NOMO-1 treated with dmso at 0.1 percent for 144 hours (cell line): ENCODE results near the gene NMNAT3.

Source experiments
- DNase-seq: peaks from one replicate; lab custom pipeline; 2025; ENCODE audit not compliant: unreplicated experiment; lab: John Stamatoyannopoulos, UW

Gene NMNAT3

DNA sequence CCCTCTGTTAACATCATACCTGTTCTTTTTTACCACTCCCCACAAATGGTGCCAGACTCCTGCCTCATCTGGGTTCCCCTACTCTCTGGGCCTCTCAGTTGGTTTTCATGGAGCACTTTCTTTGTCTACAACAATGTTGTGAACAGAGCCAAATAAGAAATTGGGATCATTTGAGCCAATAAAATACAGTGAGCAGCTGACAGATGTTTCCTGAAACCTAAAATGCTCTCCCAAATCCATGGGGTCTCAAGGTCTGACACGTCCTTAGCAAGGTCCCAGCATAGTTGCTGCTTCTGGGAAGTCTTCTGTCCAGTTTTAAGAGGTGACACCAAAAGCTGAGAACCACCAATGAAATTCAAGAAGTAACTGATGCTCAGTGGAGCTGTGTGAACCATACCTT is 1.7 kb downstream of the NMNAT3 start:
- DNase-seq, result no peak

DNA sequence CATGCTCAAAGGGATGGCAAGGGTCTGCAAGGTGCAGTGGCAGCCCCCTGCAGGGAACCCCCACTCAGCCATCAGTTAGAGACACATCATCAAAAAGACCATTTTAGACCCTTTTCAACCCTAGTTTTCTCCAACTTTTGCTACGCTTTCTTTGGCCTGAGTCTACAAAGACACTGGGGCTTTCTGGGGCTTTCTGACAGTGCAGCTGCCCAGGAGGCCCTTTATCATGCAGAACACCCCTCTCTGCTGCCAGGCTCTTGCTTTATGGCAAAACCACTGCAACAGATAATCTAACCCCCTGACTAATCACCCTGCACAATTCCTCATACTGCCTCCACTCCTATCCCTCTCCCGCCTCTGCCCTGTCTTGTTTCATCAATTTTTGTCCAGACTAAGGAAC is 2.4 kb downstream of the NMNAT3 start:
- no peak for DNase-seq

DNA sequence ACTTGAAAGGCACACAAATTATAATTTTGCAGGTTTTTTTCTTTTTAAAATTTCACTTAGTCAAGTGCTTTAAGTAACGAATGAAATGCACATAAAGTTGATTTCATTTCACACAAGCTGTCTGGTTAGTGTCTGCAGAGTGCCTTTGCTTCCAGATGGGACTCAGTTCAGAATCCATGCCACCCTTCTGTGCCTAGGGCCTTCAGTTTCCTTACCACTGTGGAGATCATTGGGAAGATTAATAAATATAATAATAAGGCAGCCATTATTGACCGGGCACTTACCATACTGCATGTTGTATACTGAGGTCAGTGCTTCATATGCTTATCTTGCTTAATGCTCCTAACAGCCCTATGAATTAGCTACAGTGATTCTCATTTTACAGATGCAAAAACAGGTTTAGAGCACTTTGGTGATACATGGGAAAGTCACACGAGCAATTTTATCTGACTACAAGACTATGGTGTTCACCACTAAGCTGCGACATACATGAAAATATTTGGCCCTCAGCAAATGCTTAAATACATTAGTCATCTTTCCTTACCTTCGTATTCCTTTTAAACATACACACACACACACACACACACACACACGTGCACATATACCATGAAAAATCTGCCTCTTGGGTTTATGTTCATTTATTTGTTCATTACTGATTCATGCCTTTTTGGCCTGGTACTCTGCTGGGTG is 3.1 kb downstream of the NMNAT3 start:
- no peak for DNase-seq

DNA sequence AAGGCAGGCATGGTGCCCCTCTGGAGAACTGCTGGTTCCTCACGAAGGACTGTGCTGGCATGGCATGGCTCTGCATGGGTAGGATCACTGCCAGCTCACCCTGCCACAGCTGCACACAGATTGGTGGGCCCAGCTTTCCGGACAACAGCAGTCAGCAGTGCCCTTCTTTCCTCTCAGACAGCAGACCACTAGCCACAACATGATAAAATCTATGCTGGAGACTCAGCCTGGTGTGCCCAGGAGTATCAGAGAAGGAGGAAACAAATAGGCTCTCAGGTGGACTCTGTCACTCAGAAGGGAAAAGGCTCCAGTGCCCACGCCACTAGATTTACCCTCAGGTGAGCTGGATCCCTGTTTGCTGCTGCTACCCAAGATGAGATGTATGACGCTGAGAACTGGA is 4.9 kb downstream of the NMNAT3 start:
- DNase-seq, result no peak

DNA sequence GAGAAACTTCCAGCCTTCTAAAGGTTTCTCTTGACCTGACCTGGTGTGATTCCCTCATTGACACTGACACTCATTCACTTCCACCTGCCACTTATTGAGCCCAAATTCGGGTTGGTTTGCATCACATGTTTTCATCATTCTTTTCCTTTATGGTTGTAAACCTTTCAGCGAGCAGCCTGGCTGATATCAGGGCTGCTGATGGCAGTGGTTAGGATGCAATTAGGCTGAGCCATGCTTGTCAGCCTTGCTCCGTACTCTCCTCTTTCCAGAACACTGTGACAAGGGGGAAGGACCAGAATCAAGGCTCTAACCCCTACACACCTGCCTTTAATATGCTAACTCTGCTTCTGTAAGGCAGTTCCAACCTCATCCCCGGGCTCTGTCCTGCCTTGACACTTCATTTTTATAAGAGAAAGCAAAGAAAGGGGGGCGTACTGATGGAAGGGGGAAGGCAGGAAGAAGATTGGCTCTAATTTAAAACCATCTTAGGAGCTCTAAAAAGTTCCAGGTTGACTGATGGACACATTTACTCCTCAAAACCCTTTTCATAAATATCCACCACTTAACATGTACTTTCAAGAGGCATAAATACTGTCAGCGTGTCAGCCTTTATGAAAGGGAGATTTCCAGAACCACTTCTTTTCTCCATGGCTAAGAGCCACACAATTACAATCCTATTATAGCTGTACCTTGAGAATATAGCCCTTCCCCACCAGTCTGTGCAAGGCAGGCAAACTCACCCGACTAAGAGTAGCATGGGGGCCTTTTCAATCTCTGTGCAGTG is 5.7 kb downstream of the NMNAT3 start:
- DNase-seq, result no peak

DNA sequence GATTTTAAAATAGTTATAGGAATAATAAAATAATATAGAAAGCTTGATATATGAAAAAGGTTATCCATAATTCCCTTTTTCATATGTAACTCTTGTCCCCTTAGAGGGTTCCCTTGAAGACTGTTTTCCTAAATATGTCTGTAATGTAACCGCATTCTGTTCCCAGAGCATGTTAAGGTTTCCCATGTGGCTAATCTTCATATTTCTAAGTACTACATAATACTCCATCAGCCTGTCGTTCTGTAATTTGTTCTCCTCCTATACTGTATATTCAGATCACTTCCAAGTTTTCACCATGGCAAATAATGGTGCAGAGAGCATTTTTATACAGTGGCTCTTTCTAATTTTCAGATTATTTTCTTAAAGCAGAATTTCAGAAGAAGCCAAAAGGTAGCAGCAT is 6.7 kb downstream of the NMNAT3 start:
- no peak for DNase-seq

DNA sequence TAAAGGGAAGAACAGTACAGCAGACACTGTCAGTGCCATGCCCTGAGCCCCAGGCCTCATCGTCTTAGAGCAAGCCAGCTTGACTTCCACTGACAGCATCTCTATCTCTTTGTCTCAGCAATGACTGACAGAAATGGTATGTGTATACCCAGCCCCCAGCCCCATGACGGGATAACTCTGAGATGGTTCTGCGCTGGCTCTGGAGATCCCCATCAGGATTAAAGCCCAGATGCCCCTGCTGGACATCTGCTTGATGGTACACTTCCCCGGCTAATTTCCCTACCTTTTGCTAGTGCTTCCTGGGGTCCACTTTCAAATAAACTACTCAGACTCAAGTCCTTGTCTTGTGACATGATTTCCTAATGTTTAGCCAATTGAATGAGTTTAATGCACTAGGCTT is 7.6 kb downstream of the NMNAT3 start:
- no peak for DNase-seq

DNA sequence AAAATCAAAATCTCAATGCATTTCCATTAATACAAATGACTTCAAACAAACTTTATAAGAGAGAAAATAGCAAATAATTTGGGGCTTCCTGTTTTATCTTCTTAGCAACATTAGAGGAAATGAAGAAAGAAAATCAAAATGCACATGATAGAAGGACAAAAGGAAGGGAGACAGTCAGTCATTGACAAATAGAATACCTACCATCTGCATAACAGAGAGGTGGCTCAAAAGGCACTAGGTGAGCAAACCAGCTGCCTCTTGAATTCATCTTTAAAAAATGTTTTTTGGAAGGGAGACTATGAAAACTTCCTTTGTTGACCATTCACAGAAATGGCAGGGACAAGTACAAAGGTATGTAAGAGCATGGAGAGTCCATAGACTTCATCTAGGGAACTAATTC is 9.4 kb downstream of the NMNAT3 start:
- DNase-seq, result no peak

DNA sequence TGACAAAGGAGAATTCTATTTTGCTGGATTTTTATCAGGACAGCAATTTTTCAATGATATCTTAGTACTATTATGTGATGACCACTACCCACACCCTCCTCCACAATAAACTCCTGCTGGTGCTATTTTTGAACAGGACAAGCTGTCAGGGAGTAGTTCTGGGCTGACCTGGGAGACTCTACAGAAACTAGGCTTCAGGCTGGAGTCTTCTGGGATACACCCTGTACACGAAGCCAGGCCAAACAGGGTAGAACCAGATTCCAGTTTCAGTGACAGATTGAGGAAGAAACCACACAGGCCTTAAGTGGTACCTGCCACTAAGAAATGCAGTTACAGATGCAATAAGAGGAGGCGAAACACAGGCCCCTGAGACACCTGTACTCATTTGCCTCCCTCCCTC is 12.8 kb downstream of the NMNAT3 start:
- DNase-seq, result no peak

DNA sequence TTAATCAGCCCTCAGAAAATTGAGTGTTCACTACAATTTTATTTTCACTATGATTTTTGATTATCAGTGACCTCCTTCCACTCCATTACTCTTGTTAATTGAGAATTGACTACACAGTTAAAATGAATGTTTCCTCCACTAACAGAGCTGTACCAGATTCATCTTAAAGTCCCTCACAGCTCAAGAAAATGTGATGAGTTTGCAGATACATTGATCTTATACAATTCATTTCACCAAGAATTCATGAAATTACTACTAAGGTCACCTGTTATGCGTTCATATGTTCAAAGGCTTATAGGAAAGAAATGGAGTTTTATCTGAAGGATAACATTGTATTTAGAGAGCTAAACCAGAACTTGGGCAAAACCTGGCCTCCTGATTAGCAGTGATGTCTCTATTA is 17.5 kb downstream of the NMNAT3 start:
- no peak for DNase-seq

DNA sequence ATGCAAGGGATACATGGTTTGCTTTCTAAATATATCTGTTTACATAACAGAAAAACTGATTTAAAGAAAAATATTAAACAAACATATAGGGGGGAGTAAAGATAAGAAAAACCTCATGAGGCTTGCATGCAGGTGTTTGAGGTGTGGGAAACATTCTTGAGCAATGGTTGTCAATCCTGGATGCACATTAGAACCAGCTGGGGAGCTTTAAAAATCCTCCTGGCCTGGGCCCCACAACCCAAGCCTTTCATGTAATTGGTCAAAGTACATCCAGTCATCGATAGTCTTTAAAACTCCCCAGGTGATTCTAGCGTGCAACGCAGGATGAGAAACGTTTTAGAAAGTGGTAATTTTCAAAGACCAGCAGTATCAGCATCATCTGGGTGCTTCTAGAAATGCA is 18.3 kb downstream of the NMNAT3 start:
- DNase-seq, result no peak

DNA sequence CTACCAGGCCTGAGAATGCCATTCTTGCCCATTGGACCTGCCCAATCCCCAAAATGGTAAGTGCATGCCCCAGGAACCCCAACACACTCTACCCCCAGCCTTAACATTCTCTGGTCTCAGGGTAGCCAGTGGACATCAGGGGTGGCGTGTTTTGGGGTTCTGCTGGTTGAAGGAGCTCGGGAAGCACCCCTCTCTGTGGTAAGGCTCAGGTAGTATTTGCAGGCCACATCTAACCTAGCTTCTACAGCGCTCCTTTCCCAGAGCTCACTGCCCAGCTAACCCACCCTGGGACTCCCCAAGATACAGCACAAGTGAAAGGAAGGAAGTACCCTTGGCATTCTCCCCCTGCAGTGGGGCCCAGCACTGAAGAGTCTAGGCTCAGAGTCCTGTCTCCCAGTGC is 19.8 kb downstream of the NMNAT3 start:
- no peak for DNase-seq

DNA sequence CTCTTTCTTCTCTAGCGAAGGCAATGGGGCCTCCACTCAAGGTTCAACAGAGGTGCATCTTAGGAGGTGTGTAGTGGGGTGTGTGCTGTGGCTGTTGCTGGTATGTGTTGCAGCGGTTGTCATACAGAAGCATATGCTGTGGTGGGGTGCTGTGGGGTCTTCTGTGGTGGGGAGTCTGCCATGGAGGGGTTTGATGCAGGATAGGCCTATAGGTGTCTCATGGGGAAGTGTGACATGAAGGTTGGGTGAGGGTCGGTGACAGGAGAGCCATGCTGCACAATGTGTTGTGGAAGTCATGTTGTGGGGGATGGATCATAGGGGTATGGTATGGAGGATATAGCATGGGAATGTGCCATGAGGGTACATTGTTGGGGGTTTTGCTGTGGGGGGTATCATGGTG is 20.3 kb downstream of the NMNAT3 start:
- DNase-seq, result no peak

DNA sequence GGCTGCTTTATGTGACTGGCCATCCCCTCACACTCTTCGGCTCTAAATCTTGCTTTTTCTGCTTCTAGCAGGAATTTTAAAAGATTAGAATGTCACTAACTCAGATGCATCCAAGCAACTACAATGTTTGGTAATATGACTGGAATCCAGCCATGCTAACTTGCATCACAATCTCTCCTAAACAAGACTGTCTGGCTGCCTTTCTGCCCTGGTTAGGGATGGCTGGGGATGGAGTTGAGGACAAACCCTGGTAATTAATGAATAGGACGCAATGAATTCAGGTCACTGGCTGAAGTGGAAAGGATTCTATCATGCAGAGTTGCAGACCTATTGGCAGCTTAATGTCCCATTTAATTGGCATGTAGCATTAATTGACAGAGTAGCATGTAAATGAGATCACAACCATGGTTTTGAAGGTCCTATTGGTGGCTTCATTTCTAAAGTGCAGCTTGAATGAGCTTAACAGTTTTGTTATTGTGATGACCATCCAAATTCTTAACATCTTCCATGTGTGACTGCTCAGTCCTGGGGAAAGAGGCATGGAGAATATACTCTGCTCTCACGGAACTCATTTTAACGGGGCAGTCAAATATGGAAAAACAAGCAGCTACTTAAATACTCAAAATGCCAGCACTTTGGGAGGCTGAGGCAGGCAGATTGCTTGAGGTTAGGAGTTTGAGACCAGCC is 21.7 kb downstream of the NMNAT3 start:
- DNase-seq, result no peak

DNA sequence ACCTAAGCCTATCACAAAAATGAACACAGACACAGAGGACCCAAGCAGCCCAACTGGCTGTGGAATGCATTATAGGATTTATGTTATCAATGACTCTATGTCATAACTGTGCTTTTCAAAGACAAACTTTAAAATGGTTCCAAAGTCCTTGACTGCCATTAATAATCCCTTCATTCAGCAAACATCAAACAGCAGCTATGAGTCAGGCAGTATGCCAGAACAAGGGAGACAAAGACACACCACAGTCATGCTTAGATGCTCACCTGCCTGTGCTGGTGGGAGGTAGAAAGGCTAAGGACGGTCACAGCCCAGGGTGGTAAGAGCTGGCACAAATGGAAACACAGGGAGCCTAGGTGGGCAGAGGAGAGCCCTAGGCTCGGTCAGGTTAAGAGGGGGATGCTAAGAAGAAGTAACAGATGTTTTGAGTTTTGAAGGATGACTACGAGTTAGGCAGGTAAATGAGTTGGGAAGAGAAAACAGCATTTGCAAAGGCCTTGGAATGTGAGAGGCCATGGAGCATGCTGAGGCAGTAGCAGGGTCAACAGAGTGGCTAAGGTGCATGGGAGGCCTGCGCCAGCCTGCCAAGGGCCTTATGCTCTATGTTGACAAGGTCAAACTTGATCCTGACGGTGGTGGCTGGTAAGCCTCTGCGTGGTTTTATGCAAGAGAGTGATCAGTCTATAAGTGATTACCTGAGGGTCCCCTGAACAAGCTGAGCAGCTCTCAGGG is 23.0 kb downstream of the NMNAT3 start:
- DNase-seq, result no peak

DNA sequence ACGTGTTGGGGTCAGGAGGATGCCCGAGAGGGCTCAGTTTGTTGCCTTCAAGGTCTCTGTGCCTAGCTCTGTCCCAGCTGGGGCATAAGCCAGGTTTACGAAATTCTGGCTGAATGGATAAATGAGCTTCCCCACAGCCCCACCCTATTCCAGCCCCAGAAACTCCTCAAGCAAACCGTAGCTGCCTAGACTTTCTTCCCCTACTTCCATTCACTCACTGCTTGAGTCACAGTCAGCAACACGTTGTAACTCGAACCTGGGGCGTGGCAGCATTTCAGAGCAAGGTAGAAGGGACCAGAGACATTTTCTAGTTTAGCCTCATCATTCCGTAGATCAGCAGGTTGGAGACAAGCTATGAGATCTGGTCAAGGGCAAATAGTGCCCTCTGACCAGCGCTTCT is 24.2 kb downstream of the NMNAT3 start:
- DNase-seq, result no peak

DNA sequence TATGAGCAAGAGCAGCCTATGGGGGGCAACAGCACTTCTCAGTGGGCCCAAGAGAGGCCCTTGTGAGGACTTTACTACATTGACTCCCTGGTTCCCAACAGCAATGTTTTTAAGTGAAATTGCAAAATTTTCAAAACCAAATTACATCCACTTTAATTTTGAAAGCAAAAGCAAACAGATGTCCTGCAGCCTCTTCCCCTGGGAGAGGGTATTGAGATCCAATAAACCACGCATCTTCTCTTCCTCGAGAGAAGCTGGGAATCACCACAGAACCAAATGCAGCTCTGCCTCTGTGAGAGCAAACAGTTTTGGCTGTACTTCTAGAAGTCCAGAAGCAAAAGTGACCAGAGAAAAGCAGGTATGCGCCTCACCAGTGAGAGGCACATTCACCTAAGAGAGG is 25.2 kb downstream of the NMNAT3 start:
- DNase-seq, result no peak

DNA sequence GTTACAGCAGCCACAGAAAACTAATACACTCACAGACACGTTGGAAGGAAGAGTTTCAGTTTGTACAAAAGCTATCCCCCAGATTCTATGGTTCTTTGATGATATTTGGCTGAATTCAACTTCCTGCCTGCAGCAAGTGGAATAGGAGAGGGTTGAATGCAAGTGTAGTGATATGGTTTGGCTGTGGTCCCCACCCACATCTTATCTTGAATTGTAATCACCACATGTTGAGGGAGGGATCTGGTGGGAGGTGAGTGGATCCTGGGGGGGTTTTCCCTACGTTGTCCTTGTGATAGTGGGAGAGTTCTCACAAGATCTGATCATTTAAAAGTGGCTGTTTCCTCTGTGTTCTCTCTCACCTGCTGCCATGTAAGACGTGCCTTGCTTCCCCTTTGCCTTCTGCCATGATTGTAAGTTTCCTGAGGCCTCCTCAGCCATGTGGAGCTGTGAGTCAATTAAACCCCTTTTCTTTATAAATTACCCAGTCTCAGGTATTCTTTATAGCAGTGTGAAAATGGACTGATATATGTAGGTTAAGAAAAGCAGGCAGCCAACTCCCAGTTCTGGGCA is 29.8 kb downstream of the NMNAT3 start:
- DNase-seq, result no peak

DNA sequence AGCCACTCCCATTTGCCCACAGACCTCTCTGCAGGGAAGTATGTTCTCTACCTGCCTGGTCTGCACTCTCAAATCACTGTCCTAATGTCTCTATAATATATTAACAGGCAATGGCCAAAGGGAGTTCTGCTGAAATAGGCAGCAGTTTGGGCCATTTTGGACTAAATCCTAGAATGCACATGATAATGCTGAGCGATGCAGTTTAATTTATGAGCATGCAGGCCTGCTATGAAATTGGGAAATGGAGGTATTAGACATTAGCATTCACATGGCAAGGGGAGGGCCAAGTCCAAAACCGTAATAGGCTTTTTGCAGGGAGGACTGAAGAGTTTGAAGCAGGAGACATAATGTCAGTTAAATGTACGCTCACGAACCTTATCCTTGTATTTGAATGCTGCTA is 31.3 kb downstream of the NMNAT3 start:
- DNase-seq, result no peak

DNA sequence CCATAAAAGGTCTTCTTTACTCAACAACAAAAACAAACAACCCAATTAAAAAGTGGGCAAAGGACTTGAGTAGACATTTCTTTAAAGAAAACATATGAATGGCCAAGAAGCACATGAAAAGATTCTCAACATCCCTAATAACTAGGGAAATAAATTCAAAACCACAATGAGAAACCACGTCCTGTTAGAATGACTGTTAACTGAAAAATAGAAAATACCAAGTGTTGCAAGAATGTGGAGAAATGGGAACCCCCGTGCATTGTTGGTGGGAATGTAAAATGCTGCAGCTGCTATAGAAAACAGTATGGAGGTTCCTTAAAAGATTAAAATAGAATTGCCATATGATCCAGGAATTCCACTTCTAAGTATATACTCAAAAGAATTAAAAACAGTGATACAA is 34.8 kb downstream of the NMNAT3 start:
- peak; percentile 30 for DNase-seq

DNA sequence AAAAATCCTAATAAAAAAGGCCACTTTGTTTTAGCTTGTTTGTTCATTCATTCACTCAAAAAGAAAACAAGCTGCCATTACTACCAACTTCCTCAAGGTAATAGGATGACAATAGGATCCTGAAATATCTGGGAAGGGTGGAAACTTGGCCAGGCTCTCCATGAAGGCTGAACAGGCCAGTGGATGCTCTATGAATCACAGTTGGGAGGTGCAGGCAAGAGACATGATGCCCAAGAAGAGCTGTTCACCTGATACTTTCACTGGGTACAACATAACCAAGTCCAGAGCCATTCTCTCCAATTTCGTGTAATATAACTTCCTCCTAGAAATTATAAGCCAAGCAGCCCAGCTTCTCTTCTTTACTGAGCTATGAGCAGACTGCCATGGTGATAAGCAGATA is 37.3 kb downstream of the NMNAT3 start:
- DNase-seq, result no peak
